WTC11 (cell line): ENCODE data around the gene FRAT2. TPM values are rescaled to one million over a fixed set of nuclear protein-coding genes. Genes with fewer than 3 reads are reported as not detected.
"Not testable (repeated sequence)": the region's sequence is repeated elsewhere in the genome, so short reads cannot be mapped to it uniquely, and the experiment has no call there.

Experiments used
- ATAC-seq: fragments of 200-7000 bp; cut with Tn5 transposase; 2 replicates; pipeline ENCODE4 v1.10.0; 2021; ENCODE audit warnings: mild to moderate bottlenecking, moderate library complexity
- CTCF ChIA-PET: fragments of 300-600 bp; sonication (Branson Sonifier 250); formaldehyde crosslinking; loops from one replicate; lab custom pipeline; 2021; ENCODE audit warnings: antibody characterized with exemption; lab: Charles Lee
- POLR2A ChIA-PET: fragments of 350-600 bp; sonication (Branson Sonifier 250); formaldehyde crosslinking; loops from one replicate; lab custom pipeline; 2021; ENCODE audit warnings: antibody characterized with exemption; lab: Charles Lee
- DNase-seq: peaks from one replicate; pipeline ENCODE4 v3.0.0; 2021; ENCODE audit warnings: low spot score
- H3K27ac Mint-ChIP-seq: 2 replicates; pipeline ENCODE4 v1.8.0; 2021; ENCODE audit warnings: mixed read lengths
- H3K27me3 Mint-ChIP-seq: 2 replicates; pipeline ENCODE4 v1.8.0; 2021; ENCODE audit warnings: low read depth, mild to moderate bottlenecking, moderate library complexity, mixed read lengths
- H3K36me3 Mint-ChIP-seq: 2 replicates; pipeline ENCODE4 v1.8.0; 2021; ENCODE audit warnings: mixed read lengths
- H3K4me1 Mint-ChIP-seq: 2 replicates; pipeline ENCODE4 v1.8.0; 2022; ENCODE audit warnings: mixed read lengths
- H3K4me3 Mint-ChIP-seq: 2 replicates; pipeline ENCODE4 v1.8.0; 2021; ENCODE audit warnings: mild to moderate bottlenecking, moderate library complexity, mixed read lengths
- H3K9me3 Mint-ChIP-seq: 2 replicates; pipeline ENCODE4 v1.8.0; 2021; ENCODE audit warnings: mixed read lengths
- total RNA-seq: library from RNA; stranded (reverse); gene quantifications from 3 replicates; pipeline ENCODE4 v1.2.3, GENCODE V29; 2021
- TF ChIP-seq, protein P1 (sequence below): fragments of 250-450 bp; sonication (Bioruptor Pico); IDR thresholded peaks from 2 replicates; pipeline ENCODE4 v2.1.2; 2022; ENCODE audit warnings: mild to moderate bottlenecking, moderate library complexity

The FRAT2 gene
- total RNA-seq, 1 experiment from 2014 or later = 48.2 TPM

DNA sequence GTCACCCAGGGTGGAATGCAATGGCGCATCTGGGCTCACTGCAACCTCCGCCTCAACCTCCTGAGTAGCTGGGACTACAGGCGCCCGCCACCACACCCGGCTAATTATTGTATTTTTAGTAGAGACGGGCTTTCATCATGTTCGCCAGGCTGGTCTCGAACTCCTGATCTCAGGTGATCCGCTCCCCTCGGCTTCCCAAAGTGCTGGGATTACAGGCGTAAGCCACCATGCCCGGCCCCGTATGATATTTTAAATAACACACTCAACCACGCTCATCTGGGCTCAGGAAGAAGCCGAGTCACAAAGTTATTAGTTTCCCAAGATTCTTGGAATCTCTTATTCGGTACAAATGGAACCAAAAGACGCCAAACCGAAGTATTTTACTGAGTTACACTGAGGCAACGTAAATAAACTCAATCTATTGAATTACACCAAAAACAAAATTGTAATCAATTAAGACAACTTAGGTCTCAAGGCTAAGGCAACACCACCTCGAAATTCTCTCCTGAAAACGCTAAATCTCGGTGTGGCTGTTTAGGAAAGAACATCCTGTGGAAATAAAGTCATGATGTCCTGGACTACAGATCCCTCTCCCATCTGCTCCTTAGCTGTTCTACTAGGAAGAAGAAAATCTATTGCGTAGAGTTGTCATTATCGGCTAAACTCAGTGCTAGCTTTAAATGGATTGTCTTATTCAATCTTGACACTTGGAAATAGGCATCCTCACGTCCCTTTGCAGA, 43.0 kb downstream of the FRAT2 start (continued):
- TF ChIP-seq, protein P1, sequence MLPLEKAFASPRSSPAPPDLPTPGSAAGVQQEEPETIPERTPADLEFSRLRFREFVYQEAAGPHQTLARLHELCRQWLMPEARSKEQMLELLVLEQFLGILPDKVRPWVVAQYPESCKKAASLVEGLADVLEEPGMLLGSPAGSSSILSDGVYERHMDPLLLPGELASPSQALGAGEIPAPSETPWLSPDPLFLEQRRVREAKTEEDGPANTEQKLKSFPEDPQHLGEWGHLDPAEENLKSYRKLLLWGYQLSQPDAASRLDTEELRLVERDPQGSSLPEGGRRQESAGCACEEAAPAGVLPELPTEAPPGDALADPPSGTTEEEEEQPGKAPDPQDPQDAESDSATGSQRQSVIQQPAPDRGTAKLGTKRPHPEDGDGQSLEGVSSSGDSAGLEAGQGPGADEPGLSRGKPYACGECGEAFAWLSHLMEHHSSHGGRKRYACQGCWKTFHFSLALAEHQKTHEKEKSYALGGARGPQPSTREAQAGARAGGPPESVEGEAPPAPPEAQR (CRISPR knock-in tag) = no peak

DNA sequence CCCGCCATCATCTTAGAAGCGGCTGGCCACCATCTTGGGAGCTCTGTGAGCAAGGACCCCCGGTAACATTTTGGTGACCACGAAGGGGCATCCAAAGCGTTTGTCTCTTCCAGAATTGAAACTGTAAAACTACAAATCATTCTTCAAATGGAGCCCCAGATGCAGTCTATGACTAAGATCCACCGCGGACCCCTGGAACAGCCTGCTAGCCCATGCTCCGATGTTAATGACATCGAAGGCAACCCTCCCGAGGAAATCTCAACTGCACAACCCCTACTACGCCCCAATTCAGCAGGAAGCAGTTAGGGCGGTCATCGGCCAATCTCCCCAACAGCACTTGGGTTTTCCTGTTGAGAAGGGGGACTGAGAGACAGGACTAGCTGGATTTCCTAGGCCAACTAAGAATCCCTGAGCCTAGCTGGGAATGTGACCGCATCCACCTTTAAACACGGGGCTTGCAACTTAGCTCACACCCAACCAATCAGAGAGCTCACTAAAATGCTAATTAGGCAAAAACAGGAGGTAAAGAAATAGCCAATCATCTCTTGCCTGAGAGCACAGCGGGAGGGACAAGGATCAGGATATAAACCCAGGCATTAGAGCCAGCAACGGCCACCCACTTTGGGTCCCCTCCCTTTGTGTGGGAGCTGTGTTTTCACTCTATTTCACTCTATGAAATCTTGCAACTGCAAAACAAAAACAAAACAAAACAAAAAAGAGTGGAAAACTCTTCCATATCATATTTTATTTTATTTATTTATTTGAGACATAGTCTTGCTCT, 43.8 kb downstream of the FRAT2 start:
- Mint-ChIP-seq H3K4me3 (peak overlapping the region; percentile 83), H3K4me1 (peaks cover 18% of the 10 kb centered on the region), H3K27ac (peak overlapping the region; percentile 57; the same call in 1 of the 2 replicates), H3K36me3 (peaks cover 10% of the 10 kb centered on the region)
- not testable (repeated sequence) for H3K27me3 Mint-ChIP-seq, DNase-seq, H3K9me3 Mint-ChIP-seq, ATAC-seq
- POLR2A ChIA-PET = interaction anchor here (1.0 kb wide), 1 partner anchor 56 kb away, joined by 3 read pairs; no protein-coding TSS in a partner anchor
- CTCF ChIA-PET = interaction anchor here (1.1 to 2.8 kb wide), 3 partner anchors 12 to 43 kb away, joined by 3 to 9 read pairs (median 4); no protein-coding TSS in a partner anchor

DNA sequence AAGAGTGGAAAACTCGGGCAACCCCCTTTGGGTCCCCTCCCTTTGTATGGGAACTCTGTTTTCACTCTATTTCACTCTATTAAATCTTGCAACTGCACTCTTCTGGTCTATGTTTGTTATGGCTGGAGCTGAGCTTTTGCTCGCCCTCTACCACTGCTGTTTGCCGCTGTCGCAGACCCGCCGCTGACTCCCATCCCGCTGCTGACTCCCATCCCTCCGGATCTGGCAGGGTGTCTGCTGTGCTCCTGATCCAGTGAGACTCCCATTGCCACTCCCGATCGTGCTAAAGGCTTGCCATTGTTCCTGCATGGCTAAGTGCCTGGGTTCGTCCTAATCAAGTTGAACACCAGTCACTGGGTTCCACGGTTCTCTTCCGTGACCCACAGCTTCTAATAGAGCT, 44.5 kb downstream of the FRAT2 start:
- H3K27me3 Mint-ChIP-seq, H3K4me3 Mint-ChIP-seq, DNase-seq, H3K9me3 Mint-ChIP-seq, ATAC-seq, POLR2A ChIA-PET: not testable (repeated sequence)
- peaks cover 18% of the 10 kb centered on the region for H3K4me1 Mint-ChIP-seq
- CTCF ChIA-PET = interaction anchor here (2.8 kb wide), 1 partner anchor 11 kb away, joined by 9 read pairs; no protein-coding TSS in a partner anchor
- peak overlapping the region; percentile 78 for H3K27ac Mint-ChIP-seq
- H3K36me3 Mint-ChIP-seq = peaks cover 10% of the 10 kb centered on the region

Other genes with a start within 250 kb of the FRAT2 start
- 1.1 to 1.6 TPM (median 1.4 TPM) in 3 replicates for gene SLIT1, start 148.8 kb downstream of the FRAT2 start, total RNA-seq
- gene ARHGAP19, start 42.1 kb downstream of the FRAT2 start, total RNA-seq = 35.5 to 42.2 TPM (median 38.0 TPM) in 3 replicates
- 7.0 to 8.2 TPM (median 7.6 TPM) in 3 replicates for gene FRAT1, start 15.5 kb downstream of the FRAT2 start, total RNA-seq
- gene RRP12, start 66.6 kb upstream of the FRAT2 start, total RNA-seq = 44.9 to 56.6 TPM (median 45.6 TPM) in 3 replicates
- 833 to 990 TPM (median 989 TPM) in 3 replicates for gene PGAM1, start 91.5 kb upstream of the FRAT2 start, total RNA-seq
- 48.4 to 53.7 TPM (median 50.0 TPM) in 3 replicates for gene EXOSC1, start 111.3 kb upstream of the FRAT2 start, total RNA-seq
- 39.6 to 44.4 TPM (median 44.0 TPM) in 3 replicates for gene ZDHHC16, start 111.4 kb upstream of the FRAT2 start, total RNA-seq
- 135 to 153 TPM (median 141 TPM) in 3 replicates for gene MMS19, start 163.7 kb upstream of the FRAT2 start, total RNA-seq
- gene UBTD1, start 164.2 kb upstream of the FRAT2 start, total RNA-seq = 29.1 to 35.7 TPM (median 31.2 TPM) in 3 replicates
- not detected in 3 replicates for gene ANKRD2, start 238.1 kb upstream of the FRAT2 start, total RNA-seq
- gene HOGA1, start 249.7 kb upstream of the FRAT2 start, total RNA-seq = 0.15 to 0.62 TPM (median 0.55 TPM) in 3 replicates